ENCODE data around the gene PPFIA3.

DNA sequence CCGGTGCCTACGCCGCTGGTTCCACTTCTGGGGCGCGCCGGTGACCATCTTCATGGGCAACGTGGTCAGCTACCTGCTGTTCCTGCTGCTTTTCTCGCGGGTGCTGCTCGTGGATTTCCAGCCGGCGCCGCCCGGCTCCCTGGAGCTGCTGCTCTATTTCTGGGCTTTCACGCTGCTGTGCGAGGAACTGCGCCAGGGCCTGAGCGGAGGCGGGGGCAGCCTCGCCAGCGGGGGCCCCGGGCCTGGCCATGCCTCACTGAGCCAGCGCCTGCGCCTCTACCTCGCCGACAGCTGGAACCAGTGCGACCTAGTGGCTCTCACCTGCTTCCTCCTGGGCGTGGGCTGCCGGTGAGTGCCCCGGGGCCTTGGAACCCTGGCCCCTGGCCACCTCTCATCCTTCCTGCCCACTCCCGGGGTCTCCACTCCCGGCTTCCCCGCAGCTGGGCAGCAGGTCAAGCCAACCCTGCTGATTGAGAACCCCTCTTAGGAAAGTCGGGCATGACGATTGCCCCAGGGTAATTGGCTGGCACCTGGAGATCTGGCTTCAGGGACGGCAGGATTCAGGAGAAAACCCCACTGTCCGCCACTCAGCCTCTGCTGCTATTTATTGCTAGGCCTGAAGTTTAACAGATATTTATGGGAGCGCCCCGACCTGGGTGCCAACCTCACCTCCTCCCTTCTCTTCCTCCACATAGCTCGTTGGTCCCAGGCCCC is 77.3 kb downstream of the PPFIA3 start:
- TF ChIP-seq, protein P1, sequence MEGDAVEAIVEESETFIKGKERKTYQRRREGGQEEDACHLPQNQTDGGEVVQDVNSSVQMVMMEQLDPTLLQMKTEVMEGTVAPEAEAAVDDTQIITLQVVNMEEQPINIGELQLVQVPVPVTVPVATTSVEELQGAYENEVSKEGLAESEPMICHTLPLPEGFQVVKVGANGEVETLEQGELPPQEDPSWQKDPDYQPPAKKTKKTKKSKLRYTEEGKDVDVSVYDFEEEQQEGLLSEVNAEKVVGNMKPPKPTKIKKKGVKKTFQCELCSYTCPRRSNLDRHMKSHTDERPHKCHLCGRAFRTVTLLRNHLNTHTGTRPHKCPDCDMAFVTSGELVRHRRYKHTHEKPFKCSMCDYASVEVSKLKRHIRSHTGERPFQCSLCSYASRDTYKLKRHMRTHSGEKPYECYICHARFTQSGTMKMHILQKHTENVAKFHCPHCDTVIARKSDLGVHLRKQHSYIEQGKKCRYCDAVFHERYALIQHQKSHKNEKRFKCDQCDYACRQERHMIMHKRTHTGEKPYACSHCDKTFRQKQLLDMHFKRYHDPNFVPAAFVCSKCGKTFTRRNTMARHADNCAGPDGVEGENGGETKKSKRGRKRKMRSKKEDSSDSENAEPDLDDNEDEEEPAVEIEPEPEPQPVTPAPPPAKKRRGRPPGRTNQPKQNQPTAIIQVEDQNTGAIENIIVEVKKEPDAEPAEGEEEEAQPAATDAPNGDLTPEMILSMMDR (conservative IDR thresholded peaks at IDR 0.05; ENCODE audit: low read depth, low read length) = no peak
- TF ChIP-seq POLR2A (IDR thresholded peaks at IDR 0.05; ENCODE audit: low read depth, low read length) (no peak), RCOR1 (IDR thresholded peaks at IDR 0.05; ENCODE audit: insufficient replicate concordance, low read length) (no peak)
- TF ChIP-seq, protein P2, sequence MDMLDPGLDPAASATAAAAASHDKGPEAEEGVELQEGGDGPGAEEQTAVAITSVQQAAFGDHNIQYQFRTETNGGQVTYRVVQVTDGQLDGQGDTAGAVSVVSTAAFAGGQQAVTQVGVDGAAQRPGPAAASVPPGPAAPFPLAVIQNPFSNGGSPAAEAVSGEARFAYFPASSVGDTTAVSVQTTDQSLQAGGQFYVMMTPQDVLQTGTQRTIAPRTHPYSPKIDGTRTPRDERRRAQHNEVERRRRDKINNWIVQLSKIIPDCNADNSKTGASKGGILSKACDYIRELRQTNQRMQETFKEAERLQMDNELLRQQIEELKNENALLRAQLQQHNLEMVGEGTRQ (IDR thresholded peaks at IDR 0.05; ENCODE audit: low read depth, low read length) = no peak
